ENCODE measurements around the gene RERG. TPM values are rescaled to one million over a fixed set of nuclear protein-coding genes. Genes with fewer than 3 reads are reported as not detected.
A peak's percentile ranks its signal among the peaks of the same experiment; 100 is the strongest.

The RERG gene
- total RNA-seq, 1 donor from 2014 or later: 1.1 TPM

- no peaks in the 10 kb centered on the region for H3K36me3 Mint-ChIP-seq (ENCODE audit: low read depth)
- DNase-seq (ENCODE audit: low read depth, low spot score): no peak
- no peaks in the 10 kb centered on the region for H3K27me3 Mint-ChIP-seq (ENCODE audit: low read depth)
- no peak for TF ChIP-seq CTCF (conservative IDR thresholded peaks at IDR 0.05)
- H3K4me3 Mint-ChIP-seq: no peak overlapping the region
- no peaks in the 10 kb centered on the region for H3K4me1 Mint-ChIP-seq
- no peak overlapping the region for H3K27ac Mint-ChIP-seq (ENCODE audit: unreplicated experiment)
- no peaks in the 10 kb centered on the region for H3K9me3 Mint-ChIP-seq
Measured at GRCh38 chr12:15208871-15209656, 12.2 kb downstream of the RERG start.

- peak; percentile 66 for TF ChIP-seq CTCF (conservative IDR thresholded peaks at IDR 0.05)
- Mint-ChIP-seq H3K9me3 (no peaks in the 10 kb centered on the region), H3K36me3 (ENCODE audit: low read depth) (peaks cover 2% of the 10 kb centered on the region), H3K4me3 (no peak overlapping the region), H3K27ac (ENCODE audit: unreplicated experiment) (no peak overlapping the region), H3K27me3 (ENCODE audit: low read depth) (no peaks in the 10 kb centered on the region), H3K4me1 (no peaks in the 10 kb centered on the region)
- no peak for DNase-seq (ENCODE audit: low read depth, low spot score)
Measured at GRCh38 chr12:15208140-15208539, 13.1 kb downstream of the RERG start.

GRCh38 chr12:15206831-15207389 lies 14.3 kb downstream of the RERG start:
- no peak for TF ChIP-seq CTCF (conservative IDR thresholded peaks at IDR 0.05)
- H3K9me3 Mint-ChIP-seq: peaks cover 4% of the 10 kb centered on the region

GRCh38 chr12:15206338-15206737 lies 14.9 kb downstream of the RERG start:
- Mint-ChIP-seq H3K27me3 (ENCODE audit: low read depth) (no peaks in the 10 kb centered on the region), H3K4me1 (no peaks in the 10 kb centered on the region), H3K36me3 (ENCODE audit: low read depth) (peaks cover 3% of the 10 kb centered on the region), H3K9me3 (peaks cover 4% of the 10 kb centered on the region), H3K4me3 (no peak overlapping the region), H3K27ac (ENCODE audit: unreplicated experiment) (no peak overlapping the region)
- TF ChIP-seq CTCF (conservative IDR thresholded peaks at IDR 0.05): no peak
- DNase-seq (ENCODE audit: low read depth, low spot score): no peak

More at GRCh38 chr12:15206831-15207389, 14.3 kb downstream of the RERG start:
- no peak overlapping the region for H3K4me3 Mint-ChIP-seq
- H3K27ac Mint-ChIP-seq (ENCODE audit: unreplicated experiment): no peak overlapping the region
- no peaks in the 10 kb centered on the region for H3K27me3 Mint-ChIP-seq (ENCODE audit: low read depth)
- no peak for DNase-seq (ENCODE audit: low read depth, low spot score)
- no peaks in the 10 kb centered on the region for H3K4me1 Mint-ChIP-seq
- peaks cover 3% of the 10 kb centered on the region for H3K36me3 Mint-ChIP-seq (ENCODE audit: low read depth)

GRCh38 chr12:15205341-15206010 lies 15.7 kb downstream of the RERG start:
- no peak for TF ChIP-seq CTCF (conservative IDR thresholded peaks at IDR 0.05)
- H3K9me3 Mint-ChIP-seq: peaks cover 8% of the 10 kb centered on the region
- no peak overlapping the region for H3K27ac Mint-ChIP-seq (ENCODE audit: unreplicated experiment)
- H3K4me1 Mint-ChIP-seq: no peaks in the 10 kb centered on the region
- no peak for DNase-seq (ENCODE audit: low read depth, low spot score)
- H3K27me3 Mint-ChIP-seq (ENCODE audit: low read depth): no peaks in the 10 kb centered on the region
- peaks cover 3% of the 10 kb centered on the region for H3K36me3 Mint-ChIP-seq (ENCODE audit: low read depth)
- no peak overlapping the region for H3K4me3 Mint-ChIP-seq
